Spleen (tissue), 7 donors: Measurements from ENCODE around the gene CAMTA1.

Source experiments
- POLR2A ChIP-seq, 3 donors: fragments of 450-650 bp; IDR thresholded peaks; one replicate each; pipeline ENCODE4 v1.5.1; 2017; ENCODE audit warnings: antibody characterized with exemption in 3 of 3, mild to moderate bottlenecking in 1 of 3
- TF ChIP-seq, protein P1 (sequence below), 11 experiments: fragments of 200-600 bp in 7 of 11; fragments of 450-650 bp in 4 of 11; sonication (generic) in 4 of 11; IDR thresholded peaks in 8 of 11; conservative IDR thresholded peaks in 3 of 11; 1 replicate in 7 of 11; 2 replicates in 4 of 11; pipeline versions ENCODE4 v1.4.0 to v1.8.0; 2016 to 2021; ENCODE audit warnings: antibody characterized with exemption in 11 of 11, inconsistent platforms in 4 of 11, mild to moderate bottlenecking in 1 of 11
- donor health status: DM: no; HTN: no; CAD: no; lungs with moderate emphysema.
- donor health status: DM: no; HTN: no; CAD: no.
- donor health status: DM: no; HTN: no; CAD: no.

- TF ChIP-seq POLR2A (IDR thresholded peaks at IDR 0.05): no peak
- TF ChIP-seq, protein P1, sequence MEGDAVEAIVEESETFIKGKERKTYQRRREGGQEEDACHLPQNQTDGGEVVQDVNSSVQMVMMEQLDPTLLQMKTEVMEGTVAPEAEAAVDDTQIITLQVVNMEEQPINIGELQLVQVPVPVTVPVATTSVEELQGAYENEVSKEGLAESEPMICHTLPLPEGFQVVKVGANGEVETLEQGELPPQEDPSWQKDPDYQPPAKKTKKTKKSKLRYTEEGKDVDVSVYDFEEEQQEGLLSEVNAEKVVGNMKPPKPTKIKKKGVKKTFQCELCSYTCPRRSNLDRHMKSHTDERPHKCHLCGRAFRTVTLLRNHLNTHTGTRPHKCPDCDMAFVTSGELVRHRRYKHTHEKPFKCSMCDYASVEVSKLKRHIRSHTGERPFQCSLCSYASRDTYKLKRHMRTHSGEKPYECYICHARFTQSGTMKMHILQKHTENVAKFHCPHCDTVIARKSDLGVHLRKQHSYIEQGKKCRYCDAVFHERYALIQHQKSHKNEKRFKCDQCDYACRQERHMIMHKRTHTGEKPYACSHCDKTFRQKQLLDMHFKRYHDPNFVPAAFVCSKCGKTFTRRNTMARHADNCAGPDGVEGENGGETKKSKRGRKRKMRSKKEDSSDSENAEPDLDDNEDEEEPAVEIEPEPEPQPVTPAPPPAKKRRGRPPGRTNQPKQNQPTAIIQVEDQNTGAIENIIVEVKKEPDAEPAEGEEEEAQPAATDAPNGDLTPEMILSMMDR (IDR thresholded peaks at IDR 0.05 in 8 of 11, conservative IDR thresholded peaks at IDR 0.05 in 3 of 11): no peak
These were observed 176.7 kb downstream of the CAMTA1 start for GRCh38 chr1:6961905-6962477.
